OCI-LY1 (cell line): ENCODE measurements around the gene TAS2R13.

Experiments
- EZH2 ChIP-seq: fragments of 200-600 bp; sonication (generic), shearing (Covaris generic); IDR thresholded peaks from 2 replicates; pipeline ENCODE4 v1.8.0; 2017; ENCODE audit warnings: borderline replicate concordance, mixed run types, mild to moderate bottlenecking, antibody characterized with exemption, low read length, moderate library complexity, mixed read lengths
- TF ChIP-seq, protein P1 (sequence below): fragments of 200-600 bp; sonication (generic), shearing (Covaris generic); IDR thresholded peaks from 2 replicates; pipeline ENCODE4 v1.5.1; 2017; ENCODE audit warnings: mild to moderate bottlenecking, antibody characterized with exemption, low read length, moderate library complexity, mixed read lengths

DNA sequence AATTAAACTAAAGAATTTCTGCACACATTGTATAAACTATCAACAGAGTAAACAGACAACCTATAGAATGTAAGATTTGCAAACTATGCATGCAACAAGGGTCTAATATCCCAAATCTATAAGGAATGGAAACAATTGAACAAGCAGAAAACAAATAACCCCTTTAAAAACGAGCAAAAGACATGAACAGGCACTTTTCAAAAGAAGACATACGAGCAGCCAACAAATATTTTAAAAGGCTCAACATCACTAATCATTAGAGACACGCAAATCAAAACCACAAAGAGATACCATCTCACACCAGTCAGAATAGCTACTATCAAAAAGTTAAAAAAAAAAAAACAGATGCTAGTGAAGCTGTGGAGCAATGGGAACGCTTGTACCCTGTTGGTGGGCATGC is 4.7 kb downstream of the TAS2R13 start:
- TF ChIP-seq, protein P1, sequence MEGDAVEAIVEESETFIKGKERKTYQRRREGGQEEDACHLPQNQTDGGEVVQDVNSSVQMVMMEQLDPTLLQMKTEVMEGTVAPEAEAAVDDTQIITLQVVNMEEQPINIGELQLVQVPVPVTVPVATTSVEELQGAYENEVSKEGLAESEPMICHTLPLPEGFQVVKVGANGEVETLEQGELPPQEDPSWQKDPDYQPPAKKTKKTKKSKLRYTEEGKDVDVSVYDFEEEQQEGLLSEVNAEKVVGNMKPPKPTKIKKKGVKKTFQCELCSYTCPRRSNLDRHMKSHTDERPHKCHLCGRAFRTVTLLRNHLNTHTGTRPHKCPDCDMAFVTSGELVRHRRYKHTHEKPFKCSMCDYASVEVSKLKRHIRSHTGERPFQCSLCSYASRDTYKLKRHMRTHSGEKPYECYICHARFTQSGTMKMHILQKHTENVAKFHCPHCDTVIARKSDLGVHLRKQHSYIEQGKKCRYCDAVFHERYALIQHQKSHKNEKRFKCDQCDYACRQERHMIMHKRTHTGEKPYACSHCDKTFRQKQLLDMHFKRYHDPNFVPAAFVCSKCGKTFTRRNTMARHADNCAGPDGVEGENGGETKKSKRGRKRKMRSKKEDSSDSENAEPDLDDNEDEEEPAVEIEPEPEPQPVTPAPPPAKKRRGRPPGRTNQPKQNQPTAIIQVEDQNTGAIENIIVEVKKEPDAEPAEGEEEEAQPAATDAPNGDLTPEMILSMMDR: no peak
- TF ChIP-seq EZH2: no peak
